Fibroblast of pulmonary artery (primary cell): Measurements from ENCODE around the gene HNRNPM.

Experiments used
- DNase-seq: peaks from one replicate; pipeline ENCODE4 v3.0.0-alpha.2; 2010; ENCODE audit warnings: low read depth
- H3K4me3 ChIP-seq: replicated peaks from 2 replicates; pipeline ENCODE4 v1.5.1; 2011; ENCODE audit warnings: low read depth, mild to moderate bottlenecking, control low read depth, low read length, moderate library complexity
- CTCF ChIP-seq: IDR thresholded peaks from 2 replicates; pipeline ENCODE4 v1.5.1; 2011; ENCODE audit warnings: mild to moderate bottlenecking, control low read depth, low read length, inconsistent platforms; ENCODE audit errors: missing control alignments

The HNRNPM gene

GRCh38 chr19:8446061-8446709 is 1.4 kb downstream of the HNRNPM start:
- peak overlapping the region; percentile 87 for H3K4me3 ChIP-seq
- no peak for DNase-seq
- no peak for TF ChIP-seq CTCF

- no peak for TF ChIP-seq CTCF
- no peak overlapping the region for H3K4me3 ChIP-seq
- no peak for DNase-seq
These were observed 5.1 kb downstream of the HNRNPM start for GRCh38 chr19:8449830-8450229.

- DNase-seq = no peak
- no peak for TF ChIP-seq CTCF
These were observed 6.6 kb downstream of the HNRNPM start for GRCh38 chr19:8451377-8451776.

GRCh38 chr19:8451885-8452284 is 7.1 kb downstream of the HNRNPM start:
- no peak for TF ChIP-seq CTCF
- H3K4me3 ChIP-seq = no peak overlapping the region
- peak; percentile 30 for DNase-seq

More at GRCh38 chr19:8451377-8451776, 6.6 kb downstream of the HNRNPM start:
- H3K4me3 ChIP-seq = no peak overlapping the region

- DNase-seq = no peak
- no peak for TF ChIP-seq CTCF
- no peak overlapping the region for H3K4me3 ChIP-seq
These were observed 7.8 kb downstream of the HNRNPM start for GRCh38 chr19:8452446-8453123.

- no peak for DNase-seq
- no peak overlapping the region for H3K4me3 ChIP-seq
- TF ChIP-seq CTCF = no peak
These were observed 8.8 kb downstream of the HNRNPM start for GRCh38 chr19:8453616-8454015.

GRCh38 chr19:8454218-8454617 is 9.4 kb downstream of the HNRNPM start:
- no peak for DNase-seq
- no peak overlapping the region for H3K4me3 ChIP-seq
- TF ChIP-seq CTCF = no peak
